GM12892 (cell line): Measurements from ENCODE around the gene DCUN1D2.

ENCODE experiments used
- POLR2A ChIP-seq: IDR thresholded peaks from 2 replicates; pipeline ENCODE4 v1.6.1; 2011; ENCODE audit warnings: low read depth, low read length, control low read depth
- TAF1 ChIP-seq: IDR thresholded peaks from 2 replicates; pipeline ENCODE4 v1.6.1; 2011; ENCODE audit warnings: low read depth, mild to moderate bottlenecking, control low read depth, low read length, borderline replicate concordance

DNA sequence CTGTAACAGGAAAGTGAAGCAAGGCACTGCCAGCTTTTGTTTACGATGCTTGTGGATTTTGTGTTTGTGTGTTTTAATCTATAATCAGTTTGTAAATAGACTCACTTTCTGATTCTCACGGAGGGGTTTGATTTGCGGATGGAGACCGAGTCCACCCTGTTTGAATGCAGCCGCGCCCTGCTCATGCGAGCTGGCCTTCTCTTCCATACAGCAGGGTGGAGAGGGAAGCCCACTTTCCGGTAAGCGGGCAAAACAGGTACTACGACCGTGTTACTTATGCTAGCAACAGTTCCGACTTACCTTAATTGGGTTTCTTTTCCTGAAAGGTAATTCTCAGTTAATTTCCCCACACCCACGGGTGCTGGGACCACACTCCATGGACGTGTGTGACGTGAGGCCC lies 70.3 kb downstream of the DCUN1D2 start:
- no peak for TF ChIP-seq POLR2A
- TF ChIP-seq TAF1 = no peak
